ENCODE measurements around the gene OBP2A.
"Not testable (repeated sequence)": the region's sequence is repeated elsewhere in the genome, so short reads cannot be mapped to it uniquely, and the experiment has no call there.

OBP2A gene, protein sequence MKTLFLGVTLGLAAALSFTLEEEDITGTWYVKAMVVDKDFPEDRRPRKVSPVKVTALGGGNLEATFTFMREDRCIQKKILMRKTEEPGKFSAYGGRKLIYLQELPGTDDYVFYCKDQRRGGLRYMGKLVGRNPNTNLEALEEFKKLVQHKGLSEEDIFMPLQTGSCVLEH

DNA sequence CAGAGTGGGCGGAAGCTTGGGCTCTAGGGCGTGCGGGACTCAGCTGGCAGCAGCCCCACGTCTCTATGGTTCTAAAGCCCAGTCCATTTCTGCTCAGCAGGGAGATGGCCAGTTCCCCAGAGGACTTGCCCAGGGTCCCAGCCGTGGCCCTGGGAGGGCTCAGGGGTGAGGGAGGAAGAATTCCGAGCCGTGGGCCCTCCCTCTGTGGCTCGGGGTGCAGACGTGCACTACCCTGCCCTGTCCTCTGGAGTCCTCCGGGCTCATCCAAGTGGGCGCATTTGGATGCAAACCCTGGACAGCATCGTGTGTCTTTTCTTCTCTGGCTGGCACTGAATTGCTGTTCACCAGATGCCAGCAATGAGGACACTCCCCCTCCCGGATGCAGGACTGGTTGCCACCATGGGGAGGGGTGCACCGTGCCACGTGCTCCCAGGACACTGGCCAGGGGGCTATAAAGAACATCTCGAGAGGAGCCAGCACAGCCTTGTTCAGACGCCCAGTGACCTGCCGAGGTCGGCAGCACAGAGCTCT is at the start of gene OBP2A:
OBP2A (plus strand) TSS at position 481 of the 531 bp plus-strand sequence. CDS start 55 bp downstream, outside the sequence.
- FAIRE-seq, result not testable (repeated sequence)

DNA sequence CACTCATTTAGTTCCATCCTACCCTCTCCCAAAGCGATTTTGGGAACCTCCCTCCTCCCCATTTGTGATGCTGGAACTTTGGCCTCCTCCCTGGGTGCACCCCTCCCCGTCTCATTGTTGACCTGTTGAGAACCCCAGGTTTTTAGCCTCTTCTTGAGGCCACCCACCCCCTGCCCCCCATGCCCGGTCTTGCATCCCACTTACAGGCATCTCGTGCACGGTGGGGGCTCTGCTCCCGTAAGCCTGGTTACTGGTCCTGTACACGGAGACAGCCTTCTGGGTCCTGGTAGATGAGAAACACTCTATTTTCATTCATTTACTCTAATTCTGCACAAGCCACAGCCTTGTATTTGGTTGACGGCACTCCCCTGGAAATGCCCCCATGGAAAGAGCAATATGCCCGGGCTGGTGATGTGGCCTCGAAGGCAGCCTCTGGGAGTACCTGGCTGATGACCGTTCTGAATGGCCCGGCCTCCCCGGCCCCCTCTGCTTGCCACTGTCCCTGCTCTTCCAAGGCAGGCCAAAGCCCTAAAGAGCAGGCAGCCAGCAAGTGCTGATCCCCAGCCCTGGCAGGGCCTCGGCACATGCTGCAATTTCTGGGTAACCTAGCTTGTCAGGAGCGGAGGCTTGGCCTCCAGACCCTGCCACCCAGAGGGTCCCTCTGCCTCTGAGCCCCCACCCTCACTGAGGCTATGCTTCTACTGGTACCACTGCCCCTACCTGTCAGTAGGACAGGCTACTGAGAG is 47.4 kb upstream of the OBP2A start:
- FAIRE-seq, result no peak

DNA sequence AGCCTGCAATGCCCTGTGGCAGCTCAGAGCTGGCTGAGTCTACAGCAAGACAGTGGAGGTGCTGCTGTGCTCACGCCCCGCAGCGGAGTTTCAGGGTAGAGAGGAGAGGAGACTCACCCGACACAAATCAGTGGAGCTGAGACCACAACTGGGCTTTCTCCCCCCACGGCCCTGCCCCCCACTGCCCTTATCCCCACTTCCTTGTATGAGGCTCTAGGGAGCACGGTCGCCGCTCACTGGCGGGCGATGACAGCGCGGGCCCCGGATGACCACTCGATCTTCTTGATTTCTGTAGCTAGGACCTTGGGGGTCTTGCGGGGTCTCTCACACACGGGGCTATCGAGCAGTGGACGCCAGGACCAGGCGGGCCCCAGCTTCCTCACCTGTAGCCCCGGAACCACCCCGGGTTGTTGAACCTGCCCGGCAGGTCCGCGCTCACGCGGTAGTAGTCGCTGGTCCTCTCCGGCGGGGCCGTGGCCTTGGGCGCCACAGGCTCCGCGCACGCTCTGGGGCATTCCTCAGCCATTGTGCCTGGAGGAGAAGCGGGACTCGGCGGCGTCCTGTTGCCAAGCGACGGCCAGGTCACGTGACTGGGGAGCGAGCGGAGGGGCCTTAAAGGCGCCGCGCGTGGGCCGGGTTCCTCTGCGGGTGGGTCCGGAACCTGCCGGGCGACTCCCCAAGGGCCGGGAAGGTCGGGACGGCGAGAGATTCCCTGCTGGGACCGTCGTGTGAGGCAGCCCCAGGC is 46.4 kb upstream of the OBP2A start:
- no peak for FAIRE-seq

DNA sequence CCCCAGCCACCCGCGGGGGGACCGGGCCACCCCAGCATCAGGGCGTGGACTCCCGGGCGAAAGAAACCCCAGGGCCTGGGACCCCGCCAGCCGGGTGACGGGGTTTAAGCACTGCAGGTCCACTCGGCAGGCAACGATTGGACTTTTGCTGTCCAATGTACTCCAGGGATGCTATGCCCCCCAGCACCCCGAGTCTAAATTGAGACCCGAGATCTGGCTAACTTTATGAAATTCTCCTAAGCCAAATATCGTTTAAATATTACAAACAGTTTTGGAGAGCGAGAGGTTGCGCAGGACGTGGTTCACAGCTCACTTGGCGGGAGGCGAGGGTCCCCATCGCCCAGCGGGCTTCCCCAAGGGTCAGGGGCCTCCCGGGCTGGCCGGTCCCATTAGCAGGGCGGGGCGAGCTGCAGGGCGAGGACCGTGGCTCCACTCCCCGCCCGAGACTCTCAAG is 45.8 kb upstream of the OBP2A start:
- FAIRE-seq, result no peak

DNA sequence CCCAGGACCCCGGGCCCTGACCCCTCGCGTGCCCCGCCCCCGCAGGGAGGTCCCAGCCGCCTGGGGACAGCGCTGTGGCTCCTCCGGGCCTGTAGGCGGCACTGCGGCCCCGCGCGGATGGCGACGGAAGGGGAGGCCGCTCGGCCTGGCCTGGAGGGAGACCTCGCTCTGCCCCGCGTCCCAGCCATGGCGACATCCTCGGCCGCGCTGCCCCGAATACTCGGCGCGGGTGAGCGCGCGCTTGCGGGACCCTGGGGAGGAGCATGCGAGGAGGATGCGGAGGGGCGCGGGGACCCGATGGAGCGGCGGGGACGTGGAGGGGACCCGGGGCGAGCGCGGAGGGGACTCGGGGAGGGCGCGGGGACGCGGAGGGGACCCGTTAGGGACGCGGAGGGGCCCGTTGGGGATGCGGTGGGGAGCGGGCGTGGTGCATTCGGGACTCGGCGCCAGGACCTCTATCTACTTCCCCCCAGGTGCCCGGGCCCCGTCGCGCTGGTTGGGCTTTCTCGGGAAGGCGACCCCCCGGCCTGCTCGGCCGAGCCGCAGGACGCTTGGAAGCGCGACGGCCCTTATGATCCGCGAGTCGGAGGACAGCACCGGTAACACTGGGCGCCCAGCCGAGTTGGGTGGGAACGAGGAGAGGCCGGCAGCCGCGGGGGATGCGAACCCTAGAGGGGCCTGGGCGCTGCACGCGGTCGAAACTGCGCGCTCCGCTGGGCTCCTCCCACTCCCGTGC is 45.2 kb upstream of the OBP2A start, which contains the start of gene MRPS2:
MRPS2 (plus strand) TSS at position 158 of the 736 bp plus-strand sequence; CDS start at position 187, 29 bp downstream.
- FAIRE-seq, result no peak

DNA sequence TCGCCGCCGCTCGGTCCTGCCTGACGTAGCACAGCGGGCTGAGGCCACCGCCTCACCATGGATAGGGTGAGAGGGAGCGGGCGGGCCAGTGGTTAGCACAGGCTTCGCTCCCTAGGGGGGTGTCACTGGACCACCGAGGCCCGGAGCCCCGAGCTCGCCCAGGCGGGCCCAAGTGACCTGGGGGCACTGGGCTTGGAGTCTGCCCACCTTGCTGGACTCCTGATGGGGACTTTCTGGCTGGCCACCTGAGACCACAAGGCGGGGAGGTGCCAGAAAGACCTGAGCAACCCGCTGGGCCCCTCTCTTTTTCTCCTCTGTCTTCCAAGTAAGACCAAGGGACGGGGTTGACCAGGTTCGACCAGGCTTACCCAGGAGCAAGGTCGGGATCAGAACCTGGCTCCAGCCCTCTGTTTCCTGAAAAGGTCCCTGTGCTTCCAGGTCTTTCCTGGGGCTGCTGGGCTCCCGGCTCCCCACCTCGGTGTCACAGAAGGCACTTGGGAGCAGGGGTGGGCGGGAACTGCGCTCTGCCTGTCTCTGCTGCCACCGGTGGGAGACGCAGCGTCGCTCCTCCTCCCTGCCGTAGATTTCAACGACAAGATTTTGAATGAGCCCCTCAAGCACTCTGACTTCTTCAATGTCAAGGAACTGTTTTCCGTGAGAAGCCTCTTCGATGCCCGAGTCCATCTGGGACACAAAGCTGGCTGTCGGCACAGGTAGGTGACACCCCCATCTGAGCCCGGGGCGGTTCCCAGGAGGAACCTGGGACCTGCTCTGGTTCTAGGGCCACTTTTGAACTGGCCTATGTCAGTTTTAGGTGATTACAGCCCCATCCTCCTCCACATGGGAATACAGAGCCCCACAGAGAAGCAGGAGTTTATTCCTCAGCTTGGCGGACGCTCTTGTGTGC is 44.4 kb upstream of the OBP2A start:
- FAIRE-seq, result no peak

DNA sequence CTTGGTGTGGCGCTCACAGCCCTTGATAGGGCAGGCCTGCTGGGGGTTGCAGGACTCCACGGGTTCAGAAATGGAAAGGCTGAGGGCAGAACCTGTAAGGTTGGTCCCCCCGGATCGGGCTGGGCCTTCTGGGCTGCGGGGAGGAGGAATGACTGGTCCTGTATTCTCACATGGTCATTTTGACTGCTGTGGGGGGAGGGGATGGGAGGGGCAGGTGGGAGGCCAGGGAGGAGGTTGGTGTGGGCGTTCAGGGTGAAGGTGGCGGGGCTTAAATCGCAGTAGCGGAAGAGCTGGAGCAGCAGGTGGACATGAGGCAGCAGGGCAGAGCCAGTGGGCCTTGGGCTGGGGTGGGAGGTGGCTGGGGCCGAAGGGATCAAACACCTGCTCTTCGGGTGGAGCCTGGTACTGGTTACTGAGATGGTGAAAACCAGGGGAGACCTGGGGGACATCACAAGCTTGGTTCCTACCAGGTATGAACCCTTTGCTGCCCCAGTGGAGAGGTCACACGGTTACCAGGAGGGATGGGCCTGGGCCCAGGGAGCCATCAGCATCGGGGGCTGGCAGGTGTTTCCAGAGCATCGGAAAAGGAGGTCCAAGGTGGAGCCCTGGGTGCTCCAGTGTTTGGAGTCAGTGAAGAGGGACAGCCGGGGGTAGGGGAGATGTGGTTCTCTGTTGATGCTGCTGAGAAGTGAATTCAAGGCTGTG is 43.6 kb upstream of the OBP2A start:
- FAIRE-seq, result no peak

DNA sequence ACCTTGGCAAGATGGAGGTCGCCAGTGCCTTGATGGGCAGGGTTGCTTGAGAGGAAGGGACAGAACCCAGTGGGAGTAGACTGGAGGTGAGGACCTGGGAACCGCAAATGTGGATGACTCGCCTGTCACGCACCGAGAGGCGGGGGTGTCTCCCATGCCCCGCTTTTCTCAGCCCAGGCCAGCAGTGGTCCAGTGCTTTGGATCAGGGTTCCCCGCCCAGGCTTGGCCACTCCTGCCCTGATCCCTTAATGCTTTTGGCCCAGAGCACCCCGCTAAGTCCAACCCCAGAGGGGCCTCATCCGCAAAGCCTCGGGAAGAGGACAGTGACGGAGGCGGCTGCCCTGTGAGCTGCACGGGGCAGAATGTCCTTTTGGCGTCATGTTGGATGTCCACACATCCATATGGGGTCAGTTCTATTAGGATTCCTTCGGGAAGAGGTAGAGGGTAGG is 43.0 kb upstream of the OBP2A start:
- no peak for FAIRE-seq

DNA sequence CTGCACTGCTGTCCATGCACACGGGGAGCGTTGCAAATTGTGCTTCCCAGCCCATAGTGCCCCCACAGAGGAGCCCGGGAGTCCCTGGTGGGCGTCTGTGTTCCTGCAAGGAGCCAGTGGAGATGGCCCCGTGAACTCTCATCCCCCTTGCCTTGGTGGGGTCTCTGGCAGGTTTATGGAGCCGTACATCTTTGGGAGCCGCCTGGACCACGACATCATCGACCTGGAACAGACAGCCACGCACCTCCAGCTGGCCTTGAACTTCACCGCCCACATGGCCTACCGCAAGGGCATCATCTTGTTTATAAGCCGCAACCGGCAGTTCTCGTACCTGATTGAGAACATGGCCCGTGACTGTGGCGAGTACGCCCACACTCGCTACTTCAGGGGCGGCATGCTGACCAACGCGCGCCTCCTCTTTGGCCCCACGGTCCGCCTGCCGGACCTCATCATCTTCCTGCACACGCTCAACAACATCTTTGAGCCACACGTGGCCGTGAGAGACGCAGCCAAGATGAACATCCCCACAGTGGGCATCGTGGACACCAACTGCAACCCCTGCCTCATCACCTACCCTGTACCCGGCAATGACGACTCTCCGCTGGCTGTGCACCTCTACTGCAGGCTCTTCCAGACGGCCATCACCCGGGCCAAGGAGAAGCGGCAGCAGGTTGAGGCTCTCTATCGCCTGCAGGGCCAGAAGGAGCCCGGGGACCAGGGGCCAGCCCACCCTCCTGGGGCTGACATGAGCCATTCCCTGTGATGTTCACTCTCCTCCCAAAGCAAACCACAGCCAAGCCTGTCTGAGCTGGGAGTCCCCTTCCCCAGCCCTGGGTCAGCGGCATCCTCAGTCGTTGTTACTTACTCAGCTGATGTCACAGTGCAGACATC is 42.3 kb upstream of the OBP2A start:
- no peak for FAIRE-seq

DNA sequence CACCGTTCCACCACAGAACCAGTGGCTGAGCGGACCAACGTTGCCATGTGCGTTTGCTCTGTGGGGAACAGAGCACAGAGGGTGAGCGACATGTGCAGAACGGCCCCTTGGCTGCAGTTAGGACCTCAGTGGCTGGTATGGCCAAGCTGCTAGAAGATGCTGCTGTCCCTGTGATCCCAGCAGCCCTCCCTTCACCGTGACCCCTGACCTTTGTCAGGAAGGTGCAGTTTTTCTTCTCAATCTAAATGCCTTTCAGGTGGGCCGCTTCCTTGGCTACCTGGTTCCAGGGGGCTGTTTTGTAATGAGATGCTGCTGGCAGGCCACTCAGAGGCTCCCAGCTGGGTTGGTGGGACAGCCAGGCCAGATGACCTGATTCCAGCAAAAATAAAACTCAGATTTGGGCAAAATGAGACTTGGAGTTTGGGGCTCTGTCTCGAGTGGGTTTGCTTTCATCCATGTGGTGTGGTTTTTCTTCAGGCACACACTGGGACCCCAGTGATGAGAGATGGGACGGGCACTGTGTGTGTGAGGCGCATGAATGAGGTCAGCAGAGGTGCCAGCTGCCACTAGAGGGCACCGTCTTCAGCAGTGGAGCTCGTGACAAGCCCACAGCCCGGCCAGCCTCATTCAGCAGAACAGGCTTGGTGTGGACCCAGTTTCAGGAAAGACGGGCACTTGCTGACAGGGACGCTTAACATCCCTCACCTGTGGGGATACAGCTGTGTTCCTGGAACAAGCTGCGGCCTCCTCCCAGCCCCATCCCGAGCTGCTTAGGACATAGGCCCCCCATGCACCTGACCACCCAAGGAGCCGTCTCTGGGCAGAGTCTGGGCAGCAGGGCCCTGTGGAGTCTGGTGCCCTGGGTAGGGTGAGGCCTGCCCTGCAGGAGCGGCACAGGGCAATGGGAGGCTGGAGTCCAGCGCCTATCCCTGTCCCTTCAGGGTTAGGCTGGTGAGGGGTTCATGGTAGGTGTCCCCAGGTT is 41.4 kb upstream of the OBP2A start:
- no peak for FAIRE-seq

DNA sequence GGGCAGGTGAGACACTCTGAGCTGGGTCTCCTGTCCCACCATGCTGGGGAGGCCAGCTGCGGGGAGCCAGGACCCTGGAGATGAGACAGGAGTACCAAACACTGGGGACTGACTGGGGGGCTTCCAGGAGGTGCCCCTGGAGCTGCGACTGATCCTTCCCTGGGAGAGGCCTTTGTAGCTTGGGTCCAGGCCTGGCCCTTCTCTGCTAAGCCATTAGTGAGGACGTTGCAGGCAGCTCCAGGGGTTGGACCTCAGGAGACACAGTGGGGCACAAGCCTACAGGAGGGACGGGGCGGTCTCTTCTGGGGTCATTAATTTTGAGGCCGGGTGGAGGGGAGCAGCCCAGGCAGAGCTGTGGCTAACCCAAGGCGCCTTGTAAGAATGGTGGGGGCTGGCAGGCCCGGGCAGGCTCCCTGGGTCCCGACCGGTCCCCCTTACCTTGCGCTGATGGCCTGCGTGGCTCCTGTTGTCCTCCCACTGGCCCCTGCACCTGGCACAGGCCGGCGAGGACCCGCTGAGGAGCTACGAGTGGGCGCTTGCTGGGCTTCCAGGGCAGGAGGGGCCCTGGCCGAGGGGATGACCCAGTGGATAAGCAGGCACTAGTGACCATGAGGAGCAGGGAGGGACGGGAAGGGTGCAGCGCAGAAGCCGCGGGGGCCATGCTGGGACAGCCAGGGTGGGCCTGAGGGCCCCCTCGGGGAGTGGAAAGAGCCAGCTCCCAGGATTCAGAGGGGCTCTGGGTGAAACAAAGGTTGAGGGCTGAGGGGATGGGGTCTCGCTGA is 40.3 kb upstream of the OBP2A start:
- no peak for FAIRE-seq

DNA sequence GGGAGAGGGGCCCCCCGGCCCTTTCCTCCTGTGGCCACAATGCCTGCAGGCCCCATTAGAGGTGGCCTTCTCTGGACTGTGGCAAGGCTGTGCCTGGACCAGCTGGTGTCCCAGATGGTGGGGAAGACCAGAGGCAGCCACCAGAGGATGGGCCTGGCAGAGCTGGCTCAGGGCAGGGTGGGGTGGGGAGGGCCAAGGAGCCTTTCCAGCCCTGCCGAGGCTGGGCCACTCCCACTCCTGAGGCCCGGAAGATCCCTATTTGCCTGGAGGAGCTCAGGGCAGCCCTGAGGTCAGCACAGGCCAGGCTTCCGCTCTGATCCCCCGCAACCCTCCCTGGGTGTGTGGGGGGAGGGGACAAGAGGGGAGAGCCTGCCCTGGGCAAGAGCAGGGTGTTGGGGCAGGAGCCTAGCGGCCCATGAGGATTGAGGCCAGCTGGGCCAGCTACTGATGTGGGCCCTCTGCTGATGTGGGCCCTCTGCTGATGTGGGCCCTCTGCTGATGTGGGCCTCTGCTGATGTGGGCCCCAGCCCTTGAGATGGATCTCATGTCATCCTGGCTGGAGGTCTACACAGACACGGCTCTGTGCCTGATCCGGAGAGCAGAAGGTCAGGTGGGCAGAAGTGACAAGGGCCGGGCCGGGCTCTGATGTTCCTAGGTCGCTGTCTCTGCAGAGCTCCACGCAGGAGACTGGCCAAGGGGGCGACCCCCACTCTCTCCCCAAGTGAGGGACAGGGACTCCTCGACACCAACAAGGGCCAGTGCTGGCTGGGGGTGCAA is 39.4 kb upstream of the OBP2A start:
- FAIRE-seq, result no peak

DNA sequence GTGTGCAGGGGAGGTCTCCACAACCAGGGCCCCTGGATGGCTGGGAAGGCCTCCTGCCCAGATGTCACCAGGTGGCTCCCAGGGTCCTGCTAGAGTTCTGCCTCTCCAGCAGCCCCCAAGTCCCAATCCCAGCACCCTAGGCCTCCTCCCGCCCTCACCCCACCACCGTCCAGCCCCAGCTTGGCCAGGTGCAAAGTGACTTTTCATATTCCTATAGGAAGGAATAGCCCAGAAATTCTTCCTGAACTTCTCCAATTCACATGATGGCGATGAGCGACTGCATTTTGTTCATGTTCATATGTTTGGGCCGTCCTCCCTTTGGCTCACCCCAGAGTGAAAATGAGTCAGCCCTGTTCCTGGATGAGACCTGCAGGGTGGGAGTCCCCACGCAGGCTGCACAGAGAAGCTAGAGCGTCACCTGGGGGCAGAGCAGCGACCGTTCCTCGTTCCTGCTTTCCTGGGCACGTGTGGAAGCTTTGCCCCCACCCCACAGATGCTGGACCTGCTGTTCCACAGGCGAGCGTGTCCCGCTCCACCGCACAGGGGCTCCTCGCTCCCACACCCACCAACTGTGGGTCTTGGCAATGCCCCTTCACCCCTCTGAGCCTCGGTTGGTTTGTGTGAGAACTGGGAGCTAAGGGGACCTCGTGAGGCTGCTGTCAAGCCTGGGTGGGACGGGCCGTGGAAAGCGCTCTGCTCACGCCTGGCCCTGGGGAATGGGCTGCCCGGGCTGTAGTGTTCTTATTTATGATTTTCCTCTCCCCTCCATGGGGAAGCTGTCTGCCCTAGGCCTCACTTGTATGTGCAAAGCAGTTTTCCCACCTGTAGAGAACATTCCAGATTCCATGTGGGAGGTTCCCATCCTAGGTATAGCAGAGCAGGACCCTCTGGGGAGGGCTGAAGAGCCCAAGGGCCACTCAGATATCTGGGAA is 38.6 kb upstream of the OBP2A start:
- FAIRE-seq, result no peak

DNA sequence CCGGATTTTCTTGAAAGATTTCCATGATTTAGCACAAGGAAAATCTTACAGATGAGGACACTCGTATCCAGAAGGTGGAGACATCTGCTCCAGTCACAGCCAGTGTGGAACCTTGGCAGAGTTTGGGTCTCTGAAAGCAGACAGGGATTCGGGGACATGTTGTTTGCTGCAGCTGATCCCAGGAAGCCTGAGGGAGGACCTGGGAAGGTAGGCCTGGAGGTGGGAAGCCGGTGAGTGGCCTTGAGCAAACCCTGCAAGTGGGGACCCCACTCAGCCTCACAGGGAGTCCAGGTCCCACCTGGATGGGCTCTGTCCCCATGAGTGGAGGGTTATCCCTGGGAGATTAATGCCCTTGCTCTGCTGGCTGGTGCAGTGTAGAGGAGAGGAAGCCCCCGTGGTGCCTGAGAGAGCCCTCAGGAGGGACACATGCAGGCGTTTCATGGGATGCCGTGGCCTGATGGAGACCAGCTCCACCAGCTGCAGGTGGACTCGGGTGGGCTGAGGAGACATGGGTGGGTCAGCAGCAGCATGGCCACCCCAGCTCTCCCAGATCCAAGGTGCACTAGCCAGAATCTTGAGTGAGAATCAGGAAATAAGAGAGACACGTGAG is 37.6 kb upstream of the OBP2A start:
- no peak for FAIRE-seq

DNA sequence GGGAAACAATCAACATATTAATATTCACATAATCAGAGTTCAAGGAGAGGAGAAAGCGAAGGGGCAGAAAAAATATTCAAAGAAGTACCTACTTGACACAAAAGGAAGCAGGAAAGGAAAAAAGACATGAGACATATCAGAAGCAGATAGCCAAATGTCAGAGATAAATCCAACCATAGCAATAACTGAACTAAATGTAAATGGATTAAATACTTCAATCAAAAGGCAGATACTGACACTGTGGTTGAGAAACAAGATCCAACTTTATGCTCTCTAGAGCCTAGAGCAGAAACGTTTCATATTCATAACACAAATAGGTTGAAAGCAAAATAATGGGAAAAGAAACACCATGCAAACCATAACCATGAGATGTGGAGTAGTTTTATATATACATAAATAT is 36.5 kb upstream of the OBP2A start:
- no peak for FAIRE-seq

All from islet of Langerhans (tissue), 1 donor.